Measurements from ENCODE around the gene FIGN. TPM values are rescaled to one million over a fixed set of nuclear protein-coding genes. Genes with fewer than 3 reads are reported as not detected.

FIGN gene
- total RNA-seq, 1 experiment from 2014 or later = 14.6 TPM

DNA sequence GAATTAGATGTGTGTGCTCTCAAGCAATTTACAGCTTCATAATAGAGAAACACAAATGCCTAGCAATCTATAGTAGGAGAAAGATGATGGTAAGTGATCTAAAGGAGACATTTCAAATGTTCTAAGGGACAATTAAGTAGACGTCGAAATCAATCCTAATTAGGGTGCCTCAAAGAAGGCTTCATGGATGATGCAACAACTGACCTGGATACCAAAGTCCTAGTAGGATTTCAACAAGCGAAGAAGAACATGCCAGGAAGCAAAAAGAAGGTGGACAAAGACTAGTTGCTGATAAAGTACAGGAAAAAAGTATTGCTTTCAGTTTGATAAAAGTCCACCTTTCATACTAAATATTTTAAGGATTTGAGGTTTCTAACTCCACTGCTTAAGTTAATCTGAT lies 12.5 kb downstream of the FIGN start:
- Histone ChIP-seq H4K8ac (replicated peaks; ENCODE audit: insufficient read length, low read depth, low read length) (no peak overlapping the region), H4K5ac (ENCODE audit: insufficient read length, low read depth, low read length) (no peak overlapping the region), H3K9ac (ENCODE audit: extremely low read depth, insufficient read length, low read length) (no peak overlapping the region), H3K14ac (ENCODE audit: insufficient read depth, low read length) (no peak overlapping the region), H2BK12ac (ENCODE audit: insufficient read length, low read depth, low read length) (no peak overlapping the region), H3K9me3 (ENCODE audit: control insufficient read depth, low read depth, low read length) (no peaks in the 10 kb centered on the region), H2AFZ (ENCODE audit: low read length) (no peak overlapping the region), H3K56ac (ENCODE audit: insufficient read length, low read depth, low read length) (no peak overlapping the region), H3K23me2 (ENCODE audit: insufficient read length, low read depth, low read length, poor library complexity, severe bottlenecking) (no peaks in the 10 kb centered on the region), H3K79me2 (ENCODE audit: insufficient read depth, low read length) (peaks cover 4% of the 10 kb centered on the region; the same call in 1 of the 2 replicates), H3K79me1 (ENCODE audit: insufficient read depth, low read depth, low read length, poor library complexity, severe bottlenecking) (no peaks in the 10 kb centered on the region), H2BK20ac (ENCODE audit: low read depth, low read length, poor library complexity, severe bottlenecking) (no peak overlapping the region), H3K4ac (ENCODE audit: low read depth, low read length) (no peak overlapping the region), H3K18ac (ENCODE audit: insufficient read length, low read depth, low read length) (no peak overlapping the region), H4K20me1 (ENCODE audit: control insufficient read depth, insufficient read depth, insufficient read length) (no peaks in the 10 kb centered on the region), H2BK15ac (ENCODE audit: low read depth, low read length) (no peak overlapping the region), H4K91ac (ENCODE audit: insufficient read length, low read depth, low read length) (no peak overlapping the region), H2BK5ac (ENCODE audit: insufficient read length, low read length) (no peak overlapping the region), H3K4me1 (ENCODE audit: insufficient read depth, low read length) (no peaks in the 10 kb centered on the region), H3K4me2 (ENCODE audit: insufficient read depth, insufficient read length, low read length) (no peak overlapping the region), H3K27ac (ENCODE audit: insufficient read length, low read depth, low read length) (no peak overlapping the region), H3K27me3 (ENCODE audit: insufficient read depth, low read length) (no peaks in the 10 kb centered on the region), H3K23ac (ENCODE audit: insufficient read length, low read depth, low read length) (no peak overlapping the region), H2AK5ac (ENCODE audit: insufficient read length, low read length) (no peak overlapping the region), H3T11ph (ENCODE audit: low read length) (no peak overlapping the region), H2BK120ac (ENCODE audit: low read depth, low read length, poor library complexity, severe bottlenecking) (no peak overlapping the region)
- Mint-ChIP-seq H3K27me3 (ENCODE audit: low read depth) (no peaks in the 10 kb centered on the region), H3K9me3 (no peaks in the 10 kb centered on the region), H3K36me3 (ENCODE audit: insufficient read depth in 1 of 3, low read depth in 3 of 3) (no peaks in the 10 kb centered on the region), H3K4me1 (peaks cover 6 to 8% of the 10 kb centered on the region in 2 experiments; a peak in 3 of 4 replicates), H3K4me3 (no peak overlapping the region), H3K27ac (no peak overlapping the region)
- no peak for DNase-seq
- no CpG with 5 or more reads among the region's 3 CpGs for WGBS (ENCODE audit: extremely low coverage, insufficient read length, low lambda C conversion rate)
- TF ChIP-seq CTCF (conservative IDR thresholded peaks at IDR 0.05) = no peak

Data from H9 (cell line).